HepG2 (cell line): ENCODE results near the gene MMP25. TPM values are rescaled to one million over a fixed set of nuclear protein-coding genes. Genes with fewer than 3 reads are reported as not detected.

Experiments
- AHR ChIP-seq: IDR thresholded peaks from 2 replicates; pipeline ENCODE4 v1.6.1; 2018; ENCODE audit warnings: missing genetic modification reagents, missing compliant biosample characterization
- CCDC6 ChIP-seq: sonication (generic); formaldehyde crosslinking; IDR thresholded peaks from 2 replicates; pipeline ENCODE4 v1.8.1; 2022; ENCODE audit warnings: mild to moderate bottlenecking, missing genetic modification reagents, moderate library complexity
- FOXC1 ChIP-seq: sonication (generic); formaldehyde crosslinking; IDR thresholded peaks from 2 replicates; pipeline ENCODE4 v1.8.0; 2022; ENCODE audit warnings: mild to moderate bottlenecking, missing genetic modification reagents, borderline replicate concordance
- FOXM1 ChIP-seq: sonication (generic); formaldehyde crosslinking; IDR thresholded peaks from 2 replicates; pipeline ENCODE4 v1.5.0; 2020; ENCODE audit warnings: missing genetic modification reagents
- GFI1 ChIP-seq: sonication (generic); formaldehyde crosslinking; IDR thresholded peaks from 2 replicates; pipeline ENCODE4 v1.5.0; 2020; ENCODE audit warnings: missing genetic modification reagents, mild to moderate bottlenecking, borderline replicate concordance
- GMEB1 ChIP-seq: sonication (generic); formaldehyde crosslinking; IDR thresholded peaks from 2 replicates; pipeline ENCODE4 v1.5.1; 2020; ENCODE audit warnings: missing genetic modification reagents, mild to moderate bottlenecking, borderline replicate concordance
- HDAC6 ChIP-seq: fragments of 200-600 bp; sonication (generic); IDR thresholded peaks from 2 replicates; pipeline ENCODE4 v1.7.0; 2017; ENCODE audit warnings: mild to moderate bottlenecking, antibody characterized with exemption, low read length, low read depth
- HNRNPH1 ChIP-seq: fragments of 200-400 bp; formaldehyde crosslinking; optimal IDR thresholded peaks from 2 replicates; pipeline ENCODE3; 2017; ENCODE audit warnings: mild to moderate bottlenecking, low read depth, low read length
- MAFF ChIP-seq: IDR thresholded peaks from 2 replicates; pipeline ENCODE4 v1.6.1; 2011; ENCODE audit warnings: low read depth, low read length, improper control_type of control experiment
- MEIS1 ChIP-seq: sonication (generic); formaldehyde crosslinking; IDR thresholded peaks from 2 replicates; pipeline ENCODE4 v1.9.0; 2021; ENCODE audit warnings: mild to moderate bottlenecking, missing genetic modification reagents, moderate library complexity, borderline replicate concordance
- NKX3-1 ChIP-seq: sonication (generic); formaldehyde crosslinking; IDR thresholded peaks from 2 replicates; pipeline ENCODE4 v1.5.0; 2020; ENCODE audit warnings: missing genetic modification reagents
- PRPF4 ChIP-seq: fragments of 200-400 bp; formaldehyde crosslinking; IDR thresholded peaks from 2 replicates; pipeline ENCODE4 v1.6.1; 2016; ENCODE audit warnings: low read length, low read depth; ENCODE audit not compliant: poor library complexity, severe bottlenecking
- RFX5 ChIP-seq: IDR thresholded peaks from 2 replicates; pipeline ENCODE4 v1.6.1; 2011; ENCODE audit warnings: low read depth, low read length, improper control_type of control experiment
- THAP7 ChIP-seq: sonication (generic); formaldehyde crosslinking; IDR thresholded peaks from 2 replicates; pipeline ENCODE4 v1.8.1; 2023; ENCODE audit warnings: mild to moderate bottlenecking, missing genetic modification reagents
- TOE1 ChIP-seq: sonication (generic); formaldehyde crosslinking; IDR thresholded peaks from 2 replicates; pipeline ENCODE4 v1.4.0; 2020; ENCODE audit warnings: mild to moderate bottlenecking, missing genetic modification reagents
- TSC22D2 ChIP-seq: sonication (generic); formaldehyde crosslinking; IDR thresholded peaks from 2 replicates; pipeline ENCODE4 v1.5.1; 2020; ENCODE audit warnings: missing genetic modification reagents, mild to moderate bottlenecking, borderline replicate concordance
- ZFP36 ChIP-seq: fragments of 150-350 bp; IDR thresholded peaks from 2 replicates; pipeline ENCODE4 v1.6.1; 2018; ENCODE audit warnings: borderline replicate concordance, low read length, low read depth; ENCODE audit not compliant: partially characterized antibody
- ZFP41 ChIP-seq: sonication (generic); formaldehyde crosslinking; IDR thresholded peaks from 2 replicates; pipeline ENCODE4 v1.4.0; 2020; ENCODE audit warnings: mild to moderate bottlenecking, missing genetic modification reagents, borderline replicate concordance
- ZMYM2 ChIP-seq: sonication (generic); formaldehyde crosslinking; IDR thresholded peaks from 2 replicates; pipeline ENCODE4 v1.8.0; 2022; ENCODE audit warnings: mild to moderate bottlenecking, missing genetic modification reagents
- ZNF124 ChIP-seq: sonication (generic); formaldehyde crosslinking; IDR thresholded peaks from 2 replicates; pipeline ENCODE4 v1.4.0; 2020; ENCODE audit warnings: missing genetic modification reagents
- ZNF205 ChIP-seq: IDR thresholded peaks from 2 replicates; pipeline ENCODE4 v1.6.1; 2018; ENCODE audit warnings: missing biosample characterization, missing genetic modification reagents
- ZNF556 ChIP-seq: sonication (generic); formaldehyde crosslinking; IDR thresholded peaks from 2 replicates; pipeline ENCODE4 v1.4.0; 2020; ENCODE audit warnings: mild to moderate bottlenecking, missing genetic modification reagents, borderline replicate concordance
- ZNF589 ChIP-seq: sonication (generic); formaldehyde crosslinking; conservative IDR thresholded peaks from 2 replicates; pipeline ENCODE4 v1.8.0; 2022; ENCODE audit warnings: mild to moderate bottlenecking, moderate library complexity, missing genetic modification reagents
- ZNF598 ChIP-seq: sonication (generic); formaldehyde crosslinking; IDR thresholded peaks from 2 replicates; pipeline ENCODE4 v1.5.1; 2020; ENCODE audit warnings: mild to moderate bottlenecking, missing genetic modification reagents, borderline replicate concordance
- polyA plus RNA-seq, 8 experiments: library from polyadenylated mRNA; depleted of rRNA in 3 of 8; stranded (reverse) in 7 of 8; unstranded in 1 of 8; fragments of >200 nt; fragmentation: Illumina TruSeq in 4 of 8; extraction: Trizol in 4 of 8; gene quantifications; 2 replicates each; pipeline versions ENCODE4 v1.2.1 to v1.2.3, GENCODE V29; 2011 to 2016; ENCODE audit warnings: low read depth in 4 of 8, missing spikeins in 1 of 8, mixed read lengths in 1 of 8; ENCODE audit not compliant: insufficient read depth in 1 of 8
- total RNA-seq, 5 experiments: library from RNA; depleted of rRNA; stranded (reverse); fragments of >200 nt; fragmentation: Illumina TruSeq; extraction: Trizol; gene quantifications; 2 replicates each; pipeline ENCODE4 v1.2.3, GENCODE V29; 2016; ENCODE audit warnings: low read depth in 1 of 5
- TF ChIP-seq, protein P1 (sequence below): sonication (generic); formaldehyde crosslinking; IDR thresholded peaks from 2 replicates; pipeline ENCODE4 v1.5.0; 2020; ENCODE audit warnings: mild to moderate bottlenecking, missing genetic modification reagents
- TF ChIP-seq, protein P2 (sequence below): sonication (generic); formaldehyde crosslinking; IDR thresholded peaks from 2 replicates; pipeline ENCODE4 v1.8.0; 2022; ENCODE audit warnings: missing genetic modification reagents, low read depth, mild to moderate bottlenecking, borderline replicate concordance

Gene MMP25
- total and polyA plus RNA-seq, 2 of the 13 experiments (the other 11 are each of a cell fraction or from before 2014, with no cell fraction given), result 0.04 to 0.08 TPM

DNA sequence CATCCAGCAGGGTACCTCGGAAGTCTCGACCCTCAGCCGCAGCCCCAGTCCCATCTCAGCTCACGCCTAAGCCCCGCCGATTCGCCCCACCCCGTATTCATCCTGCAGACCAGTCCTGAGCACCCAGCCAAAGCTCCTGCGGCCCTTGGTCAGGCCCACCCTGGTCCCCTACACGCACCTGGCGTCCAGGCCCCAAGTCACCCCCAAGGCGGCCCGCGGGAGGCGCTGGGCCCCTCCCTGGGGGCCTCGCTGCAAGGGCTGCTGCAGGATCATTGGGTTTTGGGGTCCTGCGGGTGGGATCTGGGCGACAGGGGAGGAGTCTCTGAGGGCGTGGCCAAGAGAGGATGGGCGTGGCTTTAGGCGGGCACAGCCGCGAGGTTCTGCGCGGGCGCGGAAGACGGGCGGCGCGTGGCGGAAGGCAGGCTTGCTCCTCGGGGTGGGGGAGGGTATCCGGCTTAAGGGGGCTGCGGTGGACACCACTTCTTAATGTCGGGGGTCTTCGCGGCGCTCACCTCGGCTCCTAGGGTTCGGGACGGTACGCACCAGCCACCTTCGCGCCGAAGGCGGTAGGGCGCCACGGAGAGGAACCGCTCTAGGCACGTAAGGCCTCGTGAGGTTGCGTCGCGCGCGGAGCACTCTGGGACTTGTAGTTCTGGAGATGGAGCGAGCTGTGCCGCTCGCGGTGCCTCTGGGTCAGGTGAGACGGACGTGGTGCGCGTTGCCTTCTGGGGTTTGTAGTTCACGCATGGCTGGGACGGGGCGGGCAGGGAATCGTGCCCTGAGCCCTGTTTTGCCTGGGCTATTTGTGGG lies 22.5 kb upstream of the MMP25 start, which contains the start of the genes HCFC1R1 and THOC6 (continued):
- TF ChIP-seq GMEB1 (CRISPR knock-in tag) (peak; percentile 100), TOE1 (CRISPR knock-in tag) (no peak), PRPF4 (no peak), AHR (no peak), ZNF589 (CRISPR knock-in tag) (no peak), ZNF556 (CRISPR knock-in tag) (0 out of 2 replicates have a peak, but pooled peaks have one; percentile 20), FOXM1 (CRISPR knock-in tag) (no peak), ZMYM2 (no peak), ZNF205 (peak; percentile 82; the same call in 1 of the 2 replicates), MEIS1 (CRISPR knock-in tag) (peak; percentile 80), THAP7 (CRISPR knock-in tag) (peak; percentile 29; the same call in 1 of the 2 replicates), TSC22D2 (CRISPR knock-in tag) (peak; percentile 56; the same call in 1 of the 2 replicates), ZFP41 (CRISPR knock-in tag) (no peak), NKX3-1 (CRISPR knock-in tag) (peak; percentile 55; the same call in 1 of the 2 replicates), HNRNPH1 (peak; percentile 0), ZNF598 (CRISPR knock-in tag) (peak; percentile 98; the same call in 1 of the 2 replicates), RFX5 (no peak), FOXC1 (CRISPR knock-in tag) (peak; percentile 34; the same call in 1 of the 2 replicates), ZFP36 (no peak), GFI1 (CRISPR knock-in tag) (peak; percentile 55; the same call in 1 of the 2 replicates), ZNF124 (peak; percentile 88), CCDC6 (CRISPR knock-in tag) (peak; percentile 20; the same call in 1 of the 2 replicates), MAFF (no peak), HDAC6 (no peak)
- TF ChIP-seq, protein P1, sequence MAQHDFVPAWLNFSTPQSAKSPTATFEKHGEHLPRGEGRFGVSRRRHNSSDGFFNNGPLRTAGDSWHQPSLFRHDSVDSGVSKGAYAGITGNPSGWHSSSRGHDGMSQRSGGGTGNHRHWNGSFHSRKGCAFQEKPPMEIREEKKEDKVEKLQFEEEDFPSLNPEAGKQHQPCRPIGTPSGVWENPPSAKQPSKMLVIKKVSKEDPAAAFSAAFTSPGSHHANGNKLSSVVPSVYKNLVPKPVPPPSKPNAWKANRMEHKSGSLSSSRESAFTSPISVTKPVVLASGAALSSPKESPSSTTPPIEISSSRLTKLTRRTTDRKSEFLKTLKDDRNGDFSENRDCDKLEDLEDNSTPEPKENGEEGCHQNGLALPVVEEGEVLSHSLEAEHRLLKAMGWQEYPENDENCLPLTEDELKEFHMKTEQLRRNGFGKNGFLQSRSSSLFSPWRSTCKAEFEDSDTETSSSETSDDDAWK (CRISPR knock-in tag), result no peak
- TF ChIP-seq, protein P2, sequence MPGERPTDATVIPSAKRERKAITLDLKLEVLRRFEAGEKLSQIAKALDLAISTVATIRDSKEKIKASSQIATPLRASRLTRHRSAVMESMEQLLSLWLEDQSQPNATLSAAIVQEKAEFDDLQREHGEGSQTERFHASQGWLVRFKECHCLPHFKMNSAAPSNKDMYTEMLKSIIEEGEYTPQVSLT (CRISPR knock-in tag), result no peak
